ENCODE data around the gene PRMT1.

PRMT1 gene

DNA sequence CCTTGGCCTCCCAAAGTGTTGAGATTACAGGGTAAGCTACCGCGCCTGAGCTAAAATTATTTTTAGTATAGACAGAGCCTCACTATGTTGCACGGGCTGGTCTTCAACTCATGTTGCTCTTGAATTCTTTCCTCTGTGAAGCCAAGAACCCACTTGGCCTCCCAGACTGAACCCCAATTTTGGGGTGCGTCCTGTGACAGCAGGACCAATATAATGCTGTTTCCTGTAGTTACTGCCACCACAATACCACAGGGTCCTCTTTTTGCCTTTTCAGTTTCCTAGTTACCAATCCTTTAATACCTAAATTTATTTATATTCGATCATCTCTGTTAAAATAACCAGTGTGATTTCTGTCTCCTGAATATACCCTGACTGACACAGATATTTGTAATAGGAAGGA lies 53.1 kb downstream of the PRMT1 start:
- DNase-seq, result no peak
